ENCODE measurements around the gene ADCY2. TPM values are rescaled to one million over a fixed set of nuclear protein-coding genes. Genes with fewer than 3 reads are reported as not detected.

ADCY2 gene
- total RNA-seq, 5 donors from 2014 or later (not counting 1 experiment from before 2014, with no cell fraction given): 0.23 to 0.32 TPM; not detected in 3

DNA sequence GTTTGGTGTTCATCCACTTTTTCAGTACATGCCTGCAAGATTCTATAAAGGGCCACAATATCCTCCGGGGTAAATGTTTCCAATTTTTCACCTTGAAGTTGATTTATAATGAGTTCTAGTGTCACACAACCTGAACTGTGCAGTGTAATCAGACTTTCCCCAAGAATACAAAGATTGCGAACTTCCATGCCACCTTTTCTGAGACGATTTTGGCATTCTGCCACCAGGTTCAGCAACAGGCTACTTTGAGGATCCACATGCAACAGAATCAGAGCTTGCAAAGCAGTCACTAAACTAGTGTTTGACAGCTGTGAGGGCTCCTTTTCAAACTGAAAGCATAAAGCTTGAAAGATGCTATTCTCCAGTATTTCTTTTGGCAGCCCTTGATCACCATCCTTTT lies 471.3 kb downstream of the ADCY2 start:
- Histone ChIP-seq H3K27ac (ENCODE audit: low read length) (no peak overlapping the region), H3K4me3 (ENCODE audit: control insufficient read depth in 1 of 2, extremely low read depth in 1 of 2, low read length in 1 of 2) (no peak overlapping the region), H3K36me3 (ENCODE audit: control insufficient read depth in 2 of 2, extremely low read depth in 1 of 2, insufficient read depth in 1 of 2, low read length in 1 of 2) (peaks cover 0 to 10% of the 10 kb centered on the region in 2 donors), H3K27me3 (replicated peaks in 1 of 2; ENCODE audit: control insufficient read depth in 2 of 2, extremely low read depth in 1 of 2, insufficient read depth in 2 of 2, low read length in 1 of 2) (no peaks in the 10 kb centered on the region), H3K9me3 (no peaks in the 10 kb centered on the region), H3K4me1 (ENCODE audit: control insufficient read depth in 1 of 2, extremely low read depth in 1 of 2, insufficient read depth in 2 of 2, low read length in 2 of 2) (peaks cover 22% of the 10 kb centered on the region in 2 experiments)
- Mint-ChIP-seq H3K9me3 (no peaks in the 10 kb centered on the region), H3K27ac (no peak overlapping the region), H3K4me3 (peak overlapping the region in 2 of 3 donors; percentile 51 to 91), H3K36me3 (peaks cover 27% of the 10 kb centered on the region), H3K4me1 (peaks cover 53 to 66% (median 63%) of the 10 kb centered on the region in 3 donors), H3K27me3 (no peaks in the 10 kb centered on the region)
- DNase-seq (no peak), ATAC-seq (replicated peaks in 1 of 4) (no peak)
- WGBS (ENCODE audit: insufficient coverage): 83% methylated on average over 2 of the region's 3 CpGs
- CTCF ChIA-PET: interaction anchor here in 1 of 2 donors (0.7 to 2.1 kb wide), 2 partner anchors 14 to 20 kb away, joined by 3 to 14 read pairs; no protein-coding TSS in a partner anchor
- POLR2A ChIA-PET: no interaction called here

DNA sequence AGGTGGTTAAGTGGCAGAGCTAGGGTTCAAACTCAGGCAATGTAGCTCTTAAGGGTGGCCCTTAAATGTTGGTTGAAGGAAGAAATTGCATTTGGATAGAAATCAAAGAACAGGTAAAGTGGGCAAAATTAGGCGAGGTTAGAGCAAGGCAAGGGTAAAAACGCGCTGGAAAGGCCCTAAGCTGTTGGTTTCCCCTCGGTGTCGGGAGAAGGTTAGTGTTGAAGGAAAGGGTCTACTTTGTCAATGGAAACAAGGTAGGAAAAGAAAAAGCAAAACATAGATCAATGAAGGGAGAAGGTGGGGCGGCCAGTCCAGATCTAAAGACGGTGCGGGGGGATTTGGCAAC lies 472.5 kb downstream of the ADCY2 start:
- Mint-ChIP-seq H3K27ac (peak overlapping the region; percentile 83 to 93), H3K36me3 (peaks cover 20% of the 10 kb centered on the region), H3K27me3 (no peaks in the 10 kb centered on the region), H3K4me1 (peaks cover 65 to 76% (median 74%) of the 10 kb centered on the region in 3 donors), H3K9me3 (no peaks in the 10 kb centered on the region), H3K4me3 (peak overlapping the region; percentile 91 to 97 (median 92))
- Histone ChIP-seq H3K4me1 (ENCODE audit: control insufficient read depth in 1 of 2, extremely low read depth in 1 of 2, insufficient read depth in 2 of 2, low read length in 2 of 2) (peaks cover 22 to 30% of the 10 kb centered on the region in 2 experiments), H3K4me3 (ENCODE audit: control insufficient read depth in 1 of 2, extremely low read depth in 1 of 2, low read length in 1 of 2) (peak overlapping the region; percentile 68 to 92), H3K36me3 (ENCODE audit: control insufficient read depth in 2 of 2, extremely low read depth in 1 of 2, insufficient read depth in 1 of 2, low read length in 1 of 2) (peaks cover 0 to under 1% of the 10 kb centered on the region in 2 donors), H3K9me3 (no peaks in the 10 kb centered on the region), H3K27me3 (replicated peaks in 1 of 2; ENCODE audit: control insufficient read depth in 2 of 2, extremely low read depth in 1 of 2, insufficient read depth in 2 of 2, low read length in 1 of 2) (no peaks in the 10 kb centered on the region), H3K27ac (ENCODE audit: low read length) (peak overlapping the region; percentile 56)
- ChIA-PET POLR2A (interaction anchor here in 1 of 2 donors (1.0 to 1.1 kb wide), 2 partner anchors 19 to 24 kb away, joined by 3 read pairs; no protein-coding TSS in a partner anchor), CTCF (interaction anchor here in 1 of 2 donors (1.2 to 2.1 kb wide), 2 partner anchors 11 to 19 kb away, joined by 4 to 14 read pairs; no protein-coding TSS in a partner anchor)
- WGBS (ENCODE audit: insufficient coverage): 0% methylated on average over 6 of the region's 8 CpGs
- DNase-seq (no peak), ATAC-seq (replicated peaks in 1 of 4) (no peak)

DNA sequence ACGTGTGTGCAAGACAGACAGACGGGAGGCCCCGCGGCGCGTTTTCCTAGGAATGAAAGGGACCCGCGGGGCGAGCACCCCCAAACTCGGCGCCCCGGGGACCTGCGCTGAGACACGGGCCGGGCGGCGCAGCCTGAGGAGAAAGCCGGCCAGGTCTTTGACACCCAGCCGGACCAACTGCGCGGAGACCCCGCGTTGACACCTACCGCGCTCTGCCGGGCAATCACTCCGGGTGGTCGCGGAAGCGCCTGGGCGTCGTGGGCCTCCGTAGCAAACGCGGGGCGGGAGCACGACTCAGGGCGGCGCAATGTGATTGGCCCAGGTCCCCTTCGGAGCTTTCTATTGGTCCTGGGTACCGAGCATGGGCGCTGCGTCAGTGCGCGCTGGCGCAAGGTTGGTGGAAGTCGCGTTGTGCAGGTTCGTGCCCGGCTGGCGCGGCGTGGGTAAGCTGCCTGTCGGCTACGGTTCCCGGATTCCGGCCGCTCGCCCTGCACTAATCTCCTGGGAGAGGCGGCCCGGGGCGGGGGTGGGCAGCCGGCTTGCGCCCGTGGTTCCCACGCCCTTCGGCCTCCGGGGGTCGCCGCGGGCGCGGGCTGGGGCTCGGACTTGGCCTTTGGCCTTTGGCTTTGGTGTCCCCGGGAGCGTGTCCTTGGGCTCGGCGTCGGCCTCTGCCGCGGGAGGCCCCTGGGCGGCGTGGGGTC lies 473.0 kb downstream of the ADCY2 start, which contains the start of the genes FASTKD3 and MTRR:
Gene FASTKD3 (minus strand): TSS at position 259 of the 701 bp plus-strand sequence. CDS start 948 bp downstream, outside the sequence.
Gene MTRR (plus strand): TSS at position 376 of the 701 bp plus-strand sequence. CDS start 1,647 bp downstream, outside the sequence.
- H3K4me3 ChIP-seq (ENCODE audit: control insufficient read depth in 1 of 2, extremely low read depth in 1 of 2, low read length in 1 of 2): peak within 1 kb of the TSS; percentile 68 to 92
- peak within 1 kb of the TSS; percentile 91 to 97 (median 92) for H3K4me3 Mint-ChIP-seq
- peaks cover 21% of the 10 kb centered on the region for H3K36me3 Mint-ChIP-seq
- no peaks in the 10 kb centered on the region for H3K9me3 ChIP-seq
- H3K4me1 Mint-ChIP-seq: peaks cover 70 to 81% (median 79%) of the 10 kb centered on the region in 3 donors
- H3K4me1 ChIP-seq (ENCODE audit: control insufficient read depth in 1 of 2, extremely low read depth in 1 of 2, insufficient read depth in 2 of 2, low read length in 2 of 2): peaks cover 24 to 30% of the 10 kb centered on the region in 2 experiments
- no peaks in the 10 kb centered on the region for H3K36me3 ChIP-seq (ENCODE audit: control insufficient read depth in 2 of 2, extremely low read depth in 1 of 2, insufficient read depth in 1 of 2, low read length in 1 of 2)
- WGBS (ENCODE audit: insufficient coverage): under 1% methylated on average over 81 of the region's 83 CpGs
- peak within 1 kb of the TSS; percentile 56 for H3K27ac ChIP-seq (ENCODE audit: low read length)
- ChIA-PET CTCF (interaction anchor here in 1 of 2 donors (1.2 to 2.1 kb wide), 3 partner anchors 8 to 18 kb away, joined by 4 to 14 read pairs (median 4); no protein-coding TSS in a partner anchor), POLR2A (interaction anchor here (0.8 to 1.1 kb wide), 3 partner anchors 18 to 1236 kb away, joined by 3 read pairs; partner anchors contain the start of gene SRD5A1 (in 1 of the 2))
- peak within 1 kb of the TSS; percentile 85 to 93 for H3K27ac Mint-ChIP-seq
- no peaks in the 10 kb centered on the region for H3K27me3 ChIP-seq (replicated peaks in 1 of 2; ENCODE audit: control insufficient read depth in 2 of 2, extremely low read depth in 1 of 2, insufficient read depth in 2 of 2, low read length in 1 of 2)
- H3K27me3 Mint-ChIP-seq: no peaks in the 10 kb centered on the region
- peak; percentile 99 to 100 (median 99) for ATAC-seq (replicated peaks in 1 of 4)
- H3K9me3 Mint-ChIP-seq: no peaks in the 10 kb centered on the region
- DNase-seq: peak; percentile 72 to 94 (median 87)

DNA sequence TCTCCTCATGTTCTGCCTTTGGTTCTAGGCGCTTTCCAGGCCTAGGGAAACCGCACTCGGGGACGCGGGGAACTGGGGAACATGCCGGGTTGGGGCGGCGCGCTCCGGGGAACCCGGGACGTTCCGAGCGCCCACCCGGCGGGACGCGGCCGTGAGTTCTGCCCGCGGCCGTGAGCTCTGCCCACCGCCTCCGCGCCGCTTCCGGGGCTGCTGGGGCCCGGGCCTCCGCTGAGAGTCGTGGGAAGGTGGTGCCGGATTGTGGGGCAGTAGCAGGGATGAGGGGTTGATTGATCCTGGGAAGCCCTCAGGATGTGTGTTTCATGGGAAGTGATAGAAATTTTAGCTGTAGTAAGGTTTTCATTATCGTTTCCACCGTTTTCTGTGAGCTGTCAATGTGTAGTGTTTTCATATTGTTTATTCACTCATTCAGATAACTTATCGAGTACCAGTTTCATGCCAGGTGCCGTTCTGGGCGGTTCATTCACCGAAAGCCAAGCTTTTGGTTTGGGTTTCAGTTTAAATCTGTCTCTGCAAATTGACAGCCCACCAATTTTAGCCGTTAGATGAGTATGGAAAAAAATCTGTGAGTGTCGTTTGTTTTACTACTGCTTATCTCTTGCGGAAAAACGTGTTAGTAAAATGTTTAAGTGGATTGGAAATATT lies 473.7 kb downstream of the ADCY2 start:
- WGBS (ENCODE audit: insufficient coverage): 0% methylated on average over 31 of the region's 41 CpGs
- ATAC-seq (replicated peaks in 1 of 4): peak; percentile 26 to 53 (median 47)
- no peaks in the 10 kb centered on the region for H3K27me3 Mint-ChIP-seq

DNA sequence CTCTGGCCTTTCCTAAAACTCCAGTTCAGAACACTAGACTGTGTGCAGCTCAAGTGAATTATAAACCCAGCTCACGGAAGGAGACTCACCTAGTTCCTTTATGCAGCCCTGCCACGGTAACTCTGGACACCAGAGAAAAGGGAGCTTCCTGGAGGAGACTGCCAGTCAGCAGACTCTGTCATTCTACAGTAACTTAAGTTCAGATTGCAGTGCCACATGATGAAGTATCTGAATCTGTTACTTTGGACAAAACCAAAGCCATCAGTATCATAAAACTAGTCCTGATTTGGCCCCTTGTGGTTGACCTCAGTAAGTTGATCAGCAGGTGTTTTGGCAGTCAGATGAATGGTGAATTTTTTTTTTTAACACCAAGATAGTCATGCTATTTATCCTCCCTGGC lies 475.7 kb downstream of the ADCY2 start:
- peaks cover 24 to 30% of the 10 kb centered on the region in 2 experiments for H3K4me1 ChIP-seq (ENCODE audit: control insufficient read depth in 1 of 2, extremely low read depth in 1 of 2, insufficient read depth in 2 of 2, low read length in 2 of 2)
- H3K27ac ChIP-seq (ENCODE audit: low read length): peak overlapping the region; percentile 63
- peak overlapping the region; percentile 51 to 92 (median 91) for H3K4me3 Mint-ChIP-seq
- ATAC-seq (replicated peaks in 1 of 4) (no peak), DNase-seq (peak in 1 of 35 experiments; percentile 24)
- peaks cover 71 to 84% (median 73%) of the 10 kb centered on the region in 3 donors for H3K4me1 Mint-ChIP-seq
- POLR2A ChIA-PET: no interaction called here
- H3K27me3 Mint-ChIP-seq: no peaks in the 10 kb centered on the region
- H3K27ac Mint-ChIP-seq: peak overlapping the region; percentile 90 to 94
- H3K9me3 ChIP-seq: no peaks in the 10 kb centered on the region
- H3K9me3 Mint-ChIP-seq: no peaks in the 10 kb centered on the region
- H3K36me3 ChIP-seq (ENCODE audit: control insufficient read depth in 2 of 2, extremely low read depth in 1 of 2, insufficient read depth in 1 of 2, low read length in 1 of 2): peaks cover 0 to 22% of the 10 kb centered on the region in 2 donors
- peaks cover 29% of the 10 kb centered on the region for H3K36me3 Mint-ChIP-seq
- CTCF ChIA-PET: interaction anchor here (0.7 to 2.2 kb wide), 3 partner anchors 15 to 35 kb away, joined by 3 to 11 read pairs (median 3); no protein-coding TSS in a partner anchor
- no peaks in the 10 kb centered on the region for H3K27me3 ChIP-seq (replicated peaks in 1 of 2; ENCODE audit: control insufficient read depth in 2 of 2, extremely low read depth in 1 of 2, insufficient read depth in 2 of 2, low read length in 1 of 2)
- no peak overlapping the region for H3K4me3 ChIP-seq (ENCODE audit: control insufficient read depth in 1 of 2, extremely low read depth in 1 of 2, low read length in 1 of 2)
- WGBS (ENCODE audit: insufficient coverage): 66% methylated on average over 2 of the region's 2 CpGs

More for the DNA sequence above, 473.7 kb downstream of the ADCY2 start:
- no peaks in the 10 kb centered on the region for H3K9me3 ChIP-seq
- peak overlapping the region; percentile 68 to 92 for H3K4me3 ChIP-seq (ENCODE audit: control insufficient read depth in 1 of 2, extremely low read depth in 1 of 2, low read length in 1 of 2)
- ChIA-PET CTCF (interaction anchor here in 1 of 2 donors (1.2 to 2.1 kb wide), 4 partner anchors 9 to 18 kb away, joined by 4 to 14 read pairs (median 5); no protein-coding TSS in a partner anchor), POLR2A (interaction anchor here (0.8 to 1.1 kb wide), 3 partner anchors 18 to 1236 kb away, joined by 3 read pairs; partner anchors contain the start of gene SRD5A1 (in 1 of the 2))
- Mint-ChIP-seq H3K36me3 (peaks cover 21% of the 10 kb centered on the region), H3K9me3 (no peaks in the 10 kb centered on the region), H3K4me3 (peak overlapping the region; percentile 91 to 96 (median 92)), H3K4me1 (peaks cover 75 to 87% (median 84%) of the 10 kb centered on the region in 3 donors), H3K27ac (peak overlapping the region; percentile 85 to 88)
- peak in 10 of 35 experiments; percentile 5 to 44 (median 10) for DNase-seq
- no peaks in the 10 kb centered on the region for H3K27me3 ChIP-seq (replicated peaks in 1 of 2; ENCODE audit: control insufficient read depth in 2 of 2, extremely low read depth in 1 of 2, insufficient read depth in 2 of 2, low read length in 1 of 2)
- peak overlapping the region; percentile 56 for H3K27ac ChIP-seq (ENCODE audit: low read length)
- peaks cover 24 to 30% of the 10 kb centered on the region in 2 experiments for H3K4me1 ChIP-seq (ENCODE audit: control insufficient read depth in 1 of 2, extremely low read depth in 1 of 2, insufficient read depth in 2 of 2, low read length in 2 of 2)
- H3K36me3 ChIP-seq (ENCODE audit: control insufficient read depth in 2 of 2, extremely low read depth in 1 of 2, insufficient read depth in 1 of 2, low read length in 1 of 2): peaks cover 0 to 4% of the 10 kb centered on the region in 2 donors

All from T-cell (primary cell).